HepG2 (cell line): ENCODE data around the gene RFTN1. TPM values are rescaled to one million over a fixed set of nuclear protein-coding genes. Genes with fewer than 3 reads are reported as not detected.

ENCODE experiments used
- ATAC-seq: fragments of 200-7000 bp; cut with Tn5 transposase; 3 replicates; pipeline ENCODE4 v1.9.1; 2020; ENCODE audit warnings: mild to moderate bottlenecking, moderate library complexity
- BruUV-seq: library from RNA; stranded (reverse); fragments of 400-500 nt; replicated peaks from 2 replicates; lab custom pipeline; 2021; lab: Mats Ljungman, UMichigan
- CTCF ChIA-PET: fragments of 300-600 bp; formaldehyde crosslinking; extraction: SDS; loops from one replicate; lab custom pipeline; 2021; ENCODE audit warnings: low total read pairs, inconsistent platforms, low intra/inter-chr PET ratio; lab: Yijun Ruan, JAX
- POLR2A ChIA-PET: fragments of 350-600 bp; sonication (Branson Sonifier 250); formaldehyde crosslinking; loops from one replicate; lab custom pipeline; 2020; ENCODE audit warnings: antibody characterized with exemption, inconsistent platforms; lab: Yijun Ruan, JAX
- DNase-seq: peaks from one replicate; pipeline ENCODE4 v3.0.0-alpha.2; 2015; ENCODE audit warnings: low spot score
- FAIRE-seq: peaks from 3 replicates; lab custom pipeline; 2011; peaks lifted over from hg19 to GRCh38; lab: Jason Lieb, UNC
- H2AFZ ChIP-seq: one replicate; pipeline ENCODE4 v1.6.1; 2011; ENCODE audit warnings: low read length, inconsistent platforms
- H3K27ac ChIP-seq: fragments of 300-600 bp; 3 replicates; pipeline ENCODE4 v1.8.0; 2011; ENCODE audit warnings: mixed run types, mild to moderate bottlenecking, mixed read lengths, low read length, inconsistent platforms; ENCODE audit not compliant: insufficient read depth; ENCODE audit errors: extremely low read length
- H3K27me3 ChIP-seq, 2 experiments: fragments of 200-600 bp in 1 of 2; 2 replicates in 1 of 2; 3 replicates in 1 of 2; pipeline versions ENCODE4 v1.6.0 to v1.8.0; 2011; ENCODE audit warnings: low read length in 2 of 2, mild to moderate bottlenecking in 2 of 2, moderate library complexity in 2 of 2, inconsistent platforms in 1 of 2; ENCODE audit not compliant: insufficient read depth in 2 of 2, control insufficient read depth in 1 of 2
- H3K36me3 ChIP-seq, 2 experiments: fragments of 200-600 bp in 1 of 2; replicated peaks in 1 of 2; 2 replicates in 1 of 2; 3 replicates in 1 of 2; pipeline versions ENCODE4 v1.5.1 to v1.8.0; 2011; ENCODE audit warnings: low read length in 2 of 2, inconsistent platforms in 1 of 2; ENCODE audit not compliant: insufficient read depth in 2 of 2, control insufficient read depth in 1 of 2
- H3K4me1 ChIP-seq: 2 replicates; pipeline ENCODE4 v1.5.1; 2012; ENCODE audit warnings: low read length, inconsistent platforms; ENCODE audit not compliant: insufficient read depth
- H3K4me2 ChIP-seq: 2 replicates; pipeline ENCODE4 v1.6.0; 2011; ENCODE audit warnings: low read depth, low read length, inconsistent platforms
- H3K4me3 ChIP-seq, 3 experiments: fragments of 200-600 bp in 1 of 3; sonication (generic), shearing (Covaris generic) in 1 of 3; replicated peaks in 1 of 3; 2 replicates each; pipeline ENCODE4 v1.5.1; 2011 to 2016; ENCODE audit warnings: low read length in 3 of 3, inconsistent platforms in 2 of 3, low read depth in 2 of 3, mild to moderate bottlenecking in 2 of 3, control low read depth in 1 of 3, mixed read lengths in 1 of 3; ENCODE audit not compliant: insufficient read depth in 1 of 3
- H3K79me2 ChIP-seq: one replicate; pipeline ENCODE4 v1.6.1; 2011; ENCODE audit warnings: low read length, inconsistent platforms; ENCODE audit not compliant: insufficient read depth
- H3K9ac ChIP-seq: 2 replicates; pipeline ENCODE4 v1.6.0; 2011; ENCODE audit warnings: mild to moderate bottlenecking, low read depth, low read length, inconsistent platforms; ENCODE audit not compliant: insufficient read depth
- H3K9me3 ChIP-seq: 2 replicates; pipeline ENCODE4 v1.5.1; 2012; ENCODE audit warnings: mild to moderate bottlenecking, low read length
- H4K20me1 ChIP-seq: 2 replicates; pipeline ENCODE4 v1.6.0; 2011; ENCODE audit warnings: inconsistent platforms, mild to moderate bottlenecking, low read length, moderate library complexity; ENCODE audit not compliant: insufficient read depth
- ARID2 ChIP-seq: sonication (generic); formaldehyde crosslinking; IDR thresholded peaks from 2 replicates; pipeline ENCODE4 v1.8.1; 2022; ENCODE audit warnings: mild to moderate bottlenecking, missing genetic modification reagents, borderline replicate concordance
- FOXA3 ChIP-seq: IDR thresholded peaks from 2 replicates; pipeline ENCODE4 v1.6.1; 2016; ENCODE audit warnings: missing genetic modification reagents, missing compliant biosample characterization
- HMG20B ChIP-seq: conservative IDR thresholded peaks from 2 replicates; pipeline ENCODE4 v1.6.1; 2016; ENCODE audit warnings: missing genetic modification reagents, missing compliant biosample characterization
- KDM4B ChIP-seq: sonication (generic); formaldehyde crosslinking; IDR thresholded peaks from 2 replicates; pipeline ENCODE4 v1.4.0; 2020; ENCODE audit warnings: missing genetic modification reagents
- MED8 ChIP-seq: sonication (generic); formaldehyde crosslinking; IDR thresholded peaks from 2 replicates; pipeline ENCODE4 v1.8.1; 2023; ENCODE audit warnings: mild to moderate bottlenecking, missing genetic modification reagents; ENCODE audit not compliant: insufficient replicate concordance
- MTA1 ChIP-seq: sonication (generic); formaldehyde crosslinking; IDR thresholded peaks from 2 replicates; pipeline ENCODE4 v1.4.0; 2020; ENCODE audit warnings: missing genetic modification reagents, mild to moderate bottlenecking, borderline replicate concordance
- PHF21A ChIP-seq: sonication (generic); formaldehyde crosslinking; IDR thresholded peaks from 2 replicates; pipeline ENCODE4 v1.5.0; 2020; ENCODE audit warnings: mild to moderate bottlenecking, missing genetic modification reagents
- SRSF1 ChIP-seq: fragments of 200-400 bp; formaldehyde crosslinking; optimal IDR thresholded peaks from 2 replicates; pipeline ENCODE3; 2017; ENCODE audit warnings: mild to moderate bottlenecking, low read depth, low read length, moderate library complexity
- XBP1 ChIP-seq: sonication (generic); formaldehyde crosslinking; IDR thresholded peaks from 2 replicates; pipeline ENCODE4 v1.5.0; 2020; ENCODE audit warnings: missing genetic modification reagents
- ZBTB42 ChIP-seq: sonication (generic); formaldehyde crosslinking; IDR thresholded peaks from 2 replicates; pipeline ENCODE4 v1.5.0; 2020; ENCODE audit warnings: mild to moderate bottlenecking, missing genetic modification reagents
- ZFX ChIP-seq: sonication (generic); formaldehyde crosslinking; IDR thresholded peaks from 2 replicates; pipeline ENCODE4 v1.4.0; 2020; ENCODE audit warnings: mild to moderate bottlenecking, low read depth, missing genetic modification reagents, moderate library complexity
- ZNF678 ChIP-seq: sonication (generic); formaldehyde crosslinking; IDR thresholded peaks from 2 replicates; pipeline ENCODE4 v1.4.0; 2020; ENCODE audit warnings: mild to moderate bottlenecking, missing genetic modification reagents
- whole genome bisulfite sequencing: methylation state at CpG from one replicate; pipeline ENCODE4 v1.1.6; 2017; ENCODE audit warnings: low lambda C conversion rate; 5-methylcytosine and 5-hydroxymethylcytosine counted together
- in situ Hi-C: cut with HindIII; loops from 2 replicates; pipeline ENCODE4 v1.10.0; 2017; ENCODE audit warnings: low pct_unique_long_range_greater_than_20kb; ENCODE audit not compliant: extremely low pct_ligation_motif_present
- intact Hi-C: fragments of 100-400 bp; cut with micrococcal nuclease; formaldehyde crosslinking; loops from one replicate; pipeline ENCODE4 v1.10.0; 2022; ENCODE audit not compliant: unreplicated experiment
- polyA plus RNA-seq, 8 experiments: library from polyadenylated mRNA; depleted of rRNA in 3 of 8; stranded (reverse) in 7 of 8; unstranded in 1 of 8; fragments of >200 nt; fragmentation: Illumina TruSeq in 4 of 8; extraction: Trizol in 4 of 8; gene quantifications; 2 replicates each; pipeline versions ENCODE4 v1.2.1 to v1.2.3, GENCODE V29; 2011 to 2016; ENCODE audit warnings: low read depth in 4 of 8, missing spikeins in 1 of 8, mixed read lengths in 1 of 8; ENCODE audit not compliant: insufficient read depth in 1 of 8
- total RNA-seq, 5 experiments: library from RNA; depleted of rRNA; stranded (reverse); fragments of >200 nt; fragmentation: Illumina TruSeq; extraction: Trizol; gene quantifications; 2 replicates each; pipeline ENCODE4 v1.2.3, GENCODE V29; 2016; ENCODE audit warnings: low read depth in 1 of 5
- TF ChIP-seq, protein P1 (sequence below): sonication (generic); formaldehyde crosslinking; IDR thresholded peaks from 2 replicates; pipeline ENCODE4 v1.5.0; 2020; ENCODE audit warnings: missing genetic modification reagents
- TF ChIP-seq, protein P2 (sequence below): sonication (generic); formaldehyde crosslinking; IDR thresholded peaks from 2 replicates; pipeline ENCODE4 v1.4.0; 2020; ENCODE audit warnings: missing genetic modification reagents, borderline replicate concordance
- TF ChIP-seq, protein P3 (sequence below): sonication (generic); formaldehyde crosslinking; IDR thresholded peaks from 2 replicates; pipeline ENCODE4 v1.4.0; 2020; ENCODE audit warnings: missing genetic modification reagents, borderline replicate concordance

Gene RFTN1
- total and polyA plus RNA-seq, 2 of the 13 experiments (the other 11 are each of a cell fraction or from before 2014, with no cell fraction given) = not detected

DNA sequence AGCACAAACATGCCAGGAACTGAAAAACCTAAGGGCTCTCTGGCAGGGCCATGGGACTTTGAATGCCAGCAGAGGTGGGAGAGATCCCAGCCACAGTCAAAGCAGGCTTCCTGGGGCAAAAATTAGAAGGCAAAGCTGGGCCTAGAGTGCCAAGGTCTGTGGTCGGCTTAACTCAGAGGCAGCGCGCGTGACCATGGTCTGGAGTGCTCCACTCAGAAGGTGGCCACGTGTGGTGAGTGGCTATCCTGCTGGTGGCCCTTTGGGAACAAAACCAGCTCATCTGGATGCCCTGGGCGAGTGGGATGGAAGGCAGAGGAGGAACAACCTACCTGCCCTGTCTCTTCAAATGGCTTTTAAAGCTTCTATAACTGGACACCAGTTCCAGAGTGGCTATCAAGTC is 185.4 kb downstream of the RFTN1 start:
- TF ChIP-seq PHF21A (CRISPR knock-in tag) = no peak
- TF ChIP-seq MED8 = no peak
- no peak for TF ChIP-seq HMG20B (CRISPR knock-in tag)
- TF ChIP-seq ZNF678 = no peak
- no peak for TF ChIP-seq ARID2 (CRISPR knock-in tag)
- TF ChIP-seq, protein P1, sequence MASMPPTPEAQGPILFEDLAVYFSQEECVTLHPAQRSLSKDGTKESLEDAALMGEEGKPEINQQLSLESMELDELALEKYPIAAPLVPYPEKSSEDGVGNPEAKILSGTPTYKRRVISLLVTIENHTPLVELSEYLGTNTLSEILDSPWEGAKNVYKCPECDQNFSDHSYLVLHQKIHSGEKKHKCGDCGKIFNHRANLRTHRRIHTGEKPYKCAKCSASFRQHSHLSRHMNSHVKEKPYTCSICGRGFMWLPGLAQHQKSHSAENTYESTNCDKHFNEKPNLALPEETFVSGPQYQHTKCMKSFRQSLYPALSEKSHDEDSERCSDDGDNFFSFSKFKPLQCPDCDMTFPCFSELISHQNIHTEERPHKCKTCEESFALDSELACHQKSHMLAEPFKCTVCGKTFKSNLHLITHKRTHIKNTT = no peak
- no peak for TF ChIP-seq KDM4B
- no peak for TF ChIP-seq ZBTB42 (CRISPR knock-in tag)
- TF ChIP-seq, protein P2, sequence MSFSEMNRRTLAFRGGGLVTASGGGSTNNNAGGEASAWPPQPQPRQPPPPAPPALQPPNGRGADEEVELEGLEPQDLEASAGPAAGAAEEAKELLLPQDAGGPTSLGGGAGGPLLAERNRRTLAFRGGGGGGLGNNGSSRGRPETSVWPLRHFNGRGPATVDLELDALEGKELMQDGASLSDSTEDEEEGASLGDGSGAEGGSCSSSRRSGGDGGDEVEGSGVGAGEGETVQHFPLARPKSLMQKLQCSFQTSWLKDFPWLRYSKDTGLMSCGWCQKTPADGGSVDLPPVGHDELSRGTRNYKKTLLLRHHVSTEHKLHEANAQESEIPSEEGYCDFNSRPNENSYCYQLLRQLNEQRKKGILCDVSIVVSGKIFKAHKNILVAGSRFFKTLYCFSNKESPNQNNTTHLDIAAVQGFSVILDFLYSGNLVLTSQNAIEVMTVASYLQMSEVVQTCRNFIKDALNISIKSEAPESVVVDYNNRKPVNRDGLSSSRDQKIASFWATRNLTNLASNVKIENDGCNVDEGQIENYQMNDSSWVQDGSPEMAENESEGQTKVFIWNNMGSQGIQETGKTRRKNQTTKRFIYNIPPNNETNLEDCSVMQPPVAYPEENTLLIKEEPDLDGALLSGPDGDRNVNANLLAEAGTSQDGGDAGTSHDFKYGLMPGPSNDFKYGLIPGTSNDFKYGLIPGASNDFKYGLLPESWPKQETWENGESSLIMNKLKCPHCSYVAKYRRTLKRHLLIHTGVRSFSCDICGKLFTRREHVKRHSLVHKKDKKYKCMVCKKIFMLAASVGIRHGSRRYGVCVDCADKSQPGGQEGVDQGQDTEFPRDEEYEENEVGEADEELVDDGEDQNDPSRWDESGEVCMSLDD (CRISPR knock-in tag) = no peak
- TF ChIP-seq ZFX (CRISPR knock-in tag) = no peak
- no peak for TF ChIP-seq XBP1 (CRISPR knock-in tag)
- TF ChIP-seq MTA1 = no peak
- no peak for TF ChIP-seq SRSF1
- no peak for TF ChIP-seq FOXA3 (CRISPR knock-in tag)
- TF ChIP-seq, protein P3, sequence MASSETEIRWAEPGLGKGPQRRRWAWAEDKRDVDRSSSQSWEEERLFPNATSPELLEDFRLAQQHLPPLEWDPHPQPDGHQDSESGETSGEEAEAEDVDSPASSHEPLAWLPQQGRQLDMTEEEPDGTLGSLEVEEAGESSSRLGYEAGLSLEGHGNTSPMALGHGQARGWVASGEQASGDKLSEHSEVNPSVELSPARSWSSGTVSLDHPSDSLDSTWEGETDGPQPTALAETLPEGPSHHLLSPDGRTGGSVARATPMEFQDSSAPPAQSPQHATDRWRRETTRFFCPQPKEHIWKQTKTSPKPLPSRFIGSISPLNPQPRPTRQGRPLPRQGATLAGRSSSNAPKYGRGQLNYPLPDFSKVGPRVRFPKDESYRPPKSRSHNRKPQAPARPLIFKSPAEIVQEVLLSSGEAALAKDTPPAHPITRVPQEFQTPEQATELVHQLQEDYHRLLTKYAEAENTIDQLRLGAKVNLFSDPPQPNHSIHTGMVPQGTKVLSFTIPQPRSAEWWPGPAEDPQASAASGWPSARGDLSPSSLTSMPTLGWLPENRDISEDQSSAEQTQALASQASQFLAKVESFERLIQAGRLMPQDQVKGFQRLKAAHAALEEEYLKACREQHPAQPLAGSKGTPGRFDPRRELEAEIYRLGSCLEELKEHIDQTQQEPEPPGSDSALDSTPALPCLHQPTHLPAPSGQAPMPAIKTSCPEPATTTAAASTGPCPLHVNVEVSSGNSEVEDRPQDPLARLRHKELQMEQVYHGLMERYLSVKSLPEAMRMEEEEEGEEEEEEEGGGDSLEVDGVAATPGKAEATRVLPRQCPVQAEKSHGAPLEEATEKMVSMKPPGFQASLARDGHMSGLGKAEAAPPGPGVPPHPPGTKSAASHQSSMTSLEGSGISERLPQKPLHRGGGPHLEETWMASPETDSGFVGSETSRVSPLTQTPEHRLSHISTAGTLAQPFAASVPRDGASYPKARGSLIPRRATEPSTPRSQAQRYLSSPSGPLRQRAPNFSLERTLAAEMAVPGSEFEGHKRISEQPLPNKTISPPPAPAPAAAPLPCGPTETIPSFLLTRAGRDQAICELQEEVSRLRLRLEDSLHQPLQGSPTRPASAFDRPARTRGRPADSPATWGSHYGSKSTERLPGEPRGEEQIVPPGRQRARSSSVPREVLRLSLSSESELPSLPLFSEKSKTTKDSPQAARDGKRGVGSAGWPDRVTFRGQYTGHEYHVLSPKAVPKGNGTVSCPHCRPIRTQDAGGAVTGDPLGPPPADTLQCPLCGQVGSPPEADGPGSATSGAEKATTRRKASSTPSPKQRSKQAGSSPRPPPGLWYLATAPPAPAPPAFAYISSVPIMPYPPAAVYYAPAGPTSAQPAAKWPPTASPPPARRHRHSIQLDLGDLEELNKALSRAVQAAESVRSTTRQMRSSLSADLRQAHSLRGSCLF = no peak
- TF ChIP-seq, all 625 proteins: peak for 0

More for the DNA sequence above, 185.4 kb downstream of the RFTN1 start:
- H3K36me3 ChIP-seq = peaks cover 0 to 4% of the 10 kb centered on the region in 2 experiments; a peak in 2 of 5 replicates
- H3K4me3 ChIP-seq = no peak overlapping the region
- peaks cover 10% of the 10 kb centered on the region for H3K9me3 ChIP-seq
- DNase-seq (no peak), ATAC-seq (no peak), FAIRE-seq (no peak)
- no peaks in the 10 kb centered on the region for H4K20me1 ChIP-seq
- CTCF ChIA-PET = no interaction called here
- POLR2A ChIA-PET = no interaction called here
- H2AFZ ChIP-seq = no peak overlapping the region
- H3K9ac ChIP-seq = no peak overlapping the region
- intact Hi-C loops (no loop called here), in situ Hi-C loops (no loop called here)
- H3K79me2 ChIP-seq = no peaks in the 10 kb centered on the region
- H3K27me3 ChIP-seq = no peaks in the 10 kb centered on the region
- no peak overlapping the region for H3K4me2 ChIP-seq
- BruUV-seq = no TSS peak
- WGBS = 100% methylated on average over 5 of the region's 6 CpGs
- H3K4me1 ChIP-seq = peaks cover 69% of the 10 kb centered on the region
- H3K27ac ChIP-seq = no peak overlapping the region
